Endodermal cell (in vitro differentiated cells): ENCODE data around the gene GRIA3. TPM values are rescaled to one million over a fixed set of nuclear protein-coding genes. Genes with fewer than 3 reads are reported as not detected.

ENCODE experiments used
- DNase-seq: peaks from one replicate; pipeline ENCODE4 v3.0.0-alpha.2; 2017
- H3K27ac ChIP-seq: 2 replicates; pipeline ENCODE4 v1.5.1; 2013; ENCODE audit warnings: mild to moderate bottlenecking, low read depth, low read length, moderate library complexity
- H3K27me3 ChIP-seq: 2 replicates; pipeline ENCODE4 v1.6.1; 2013; ENCODE audit warnings: mild to moderate bottlenecking, low read length, moderate library complexity; ENCODE audit not compliant: insufficient read depth, control insufficient read depth, poor library complexity, severe bottlenecking
- H3K36me3 ChIP-seq: 2 replicates; pipeline ENCODE4 v1.7.0; 2013; ENCODE audit warnings: mild to moderate bottlenecking, low read length, moderate library complexity; ENCODE audit not compliant: control insufficient read depth, insufficient read depth
- H3K4me1 ChIP-seq: one replicate; pipeline ENCODE4 v1.7.0; 2013; ENCODE audit warnings: low read length; ENCODE audit not compliant: control insufficient read depth, insufficient read depth
- H3K4me3 ChIP-seq: 2 replicates; pipeline ENCODE4 v1.5.1; 2013; ENCODE audit warnings: mild to moderate bottlenecking, low read length, moderate library complexity
- H3K9ac ChIP-seq: 2 replicates; pipeline ENCODE4 v1.6.1; 2013; ENCODE audit warnings: mild to moderate bottlenecking, low read length, moderate library complexity; ENCODE audit not compliant: poor library complexity, severe bottlenecking; ENCODE audit errors: extremely low read depth
- H3K9me3 ChIP-seq: 2 replicates; pipeline ENCODE4 v1.6.1; 2013; ENCODE audit warnings: mild to moderate bottlenecking, low read length, moderate library complexity; ENCODE audit not compliant: control insufficient read depth
- H3K27ac Mint-ChIP-seq: 2 replicates; pipeline ENCODE4 v1.8.0; 2020; ENCODE audit warnings: mixed read lengths
- H3K27me3 Mint-ChIP-seq: 2 replicates; pipeline ENCODE4 v1.8.0; 2021; ENCODE audit warnings: mild to moderate bottlenecking, mixed read lengths; ENCODE audit not compliant: insufficient read depth
- H3K36me3 Mint-ChIP-seq: 2 replicates; pipeline ENCODE4 v1.8.0; 2020; ENCODE audit warnings: low read depth, mixed read lengths
- H3K4me1 Mint-ChIP-seq: 2 replicates; pipeline ENCODE4 v1.8.0; 2020; ENCODE audit warnings: mixed read lengths
- H3K4me3 Mint-ChIP-seq: 2 replicates; pipeline ENCODE4 v1.8.0; 2020; ENCODE audit warnings: mild to moderate bottlenecking, moderate library complexity, mixed read lengths
- H3K9me3 Mint-ChIP-seq: 2 replicates; pipeline ENCODE4 v1.8.0; 2020; ENCODE audit warnings: mild to moderate bottlenecking, mixed read lengths
- WGBS, 2 experiments: methylation state at CpG; one replicate each; pipeline versions ENCODE4 v1.1.5 to v1.1.7; 2013; ENCODE audit warnings: missing lambda C conversion rate in 2 of 2, mixed read lengths in 1 of 2; ENCODE audit not compliant: insufficient coverage in 1 of 2, insufficient read length in 1 of 2; 5-methylcytosine and 5-hydroxymethylcytosine counted together
- total RNA-seq, 2 donors: library from RNA; stranded (reverse); fragmentation: NEBNext Ultra II Directional in 1 of 2; extraction: Animal tissue kit (Norgen Biotek cat#: 25700) in 1 of 2; gene quantifications; 2 replicates in 1 of 2; 3 replicates in 1 of 2; pipeline ENCODE4 v1.2.1, GENCODE V29; 2021
- TF ChIP-seq, protein P1 (sequence below): fragments of 200-600 bp; sonication (generic); conservative IDR thresholded peaks from 2 replicates; pipeline ENCODE4 v1.5.0; 2021; ENCODE audit warnings: antibody characterized with exemption, mild to moderate bottlenecking

The GRIA3 gene
- total RNA-seq, 2 donors from 2014 or later, result 5.7 to 12.2 TPM

DNA sequence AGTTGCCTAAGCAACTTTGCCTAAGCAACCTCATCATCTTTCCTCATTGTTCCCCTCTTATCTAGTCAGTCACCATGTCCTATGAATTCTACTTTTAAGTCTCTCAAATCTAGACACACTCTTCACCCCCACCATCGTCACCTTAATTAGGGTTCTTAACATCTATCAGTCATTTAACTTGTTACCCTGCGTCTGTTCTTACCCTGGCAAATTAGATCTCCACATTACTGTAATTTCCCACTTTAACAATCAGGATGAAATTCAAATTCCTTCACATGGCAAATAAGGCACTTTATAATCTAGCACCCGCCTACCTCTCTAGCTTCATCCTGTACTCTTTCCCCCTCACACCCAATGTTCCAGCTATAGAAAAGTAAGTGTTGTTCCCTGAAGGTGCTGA, 221.2 kb downstream of the GRIA3 start:
- no peak overlapping the region for H3K27ac ChIP-seq
- H3K27me3 ChIP-seq, result no peaks in the 10 kb centered on the region
- no peak for DNase-seq
- 92 to 100% methylated on average over 2 to 3 of the region's 3 CpGs for WGBS, 2 experiments
- TF ChIP-seq, protein P1, sequence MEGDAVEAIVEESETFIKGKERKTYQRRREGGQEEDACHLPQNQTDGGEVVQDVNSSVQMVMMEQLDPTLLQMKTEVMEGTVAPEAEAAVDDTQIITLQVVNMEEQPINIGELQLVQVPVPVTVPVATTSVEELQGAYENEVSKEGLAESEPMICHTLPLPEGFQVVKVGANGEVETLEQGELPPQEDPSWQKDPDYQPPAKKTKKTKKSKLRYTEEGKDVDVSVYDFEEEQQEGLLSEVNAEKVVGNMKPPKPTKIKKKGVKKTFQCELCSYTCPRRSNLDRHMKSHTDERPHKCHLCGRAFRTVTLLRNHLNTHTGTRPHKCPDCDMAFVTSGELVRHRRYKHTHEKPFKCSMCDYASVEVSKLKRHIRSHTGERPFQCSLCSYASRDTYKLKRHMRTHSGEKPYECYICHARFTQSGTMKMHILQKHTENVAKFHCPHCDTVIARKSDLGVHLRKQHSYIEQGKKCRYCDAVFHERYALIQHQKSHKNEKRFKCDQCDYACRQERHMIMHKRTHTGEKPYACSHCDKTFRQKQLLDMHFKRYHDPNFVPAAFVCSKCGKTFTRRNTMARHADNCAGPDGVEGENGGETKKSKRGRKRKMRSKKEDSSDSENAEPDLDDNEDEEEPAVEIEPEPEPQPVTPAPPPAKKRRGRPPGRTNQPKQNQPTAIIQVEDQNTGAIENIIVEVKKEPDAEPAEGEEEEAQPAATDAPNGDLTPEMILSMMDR, result no peak
- no peaks in the 10 kb centered on the region for H3K9me3 ChIP-seq
- Mint-ChIP-seq H3K4me1 (no peaks in the 10 kb centered on the region), H3K36me3 (peaks cover 8% of the 10 kb centered on the region), H3K9me3 (peaks cover 25% of the 10 kb centered on the region), H3K4me3 (no peak overlapping the region), H3K27me3 (no peaks in the 10 kb centered on the region), H3K27ac (no peak overlapping the region)
- H3K9ac ChIP-seq, result no peak overlapping the region
- no peaks in the 10 kb centered on the region for H3K4me1 ChIP-seq
- no peak overlapping the region for H3K4me3 ChIP-seq
- H3K36me3 ChIP-seq, result no peaks in the 10 kb centered on the region

- Histone ChIP-seq H3K36me3 (no peaks in the 10 kb centered on the region), H3K4me3 (no peak overlapping the region), H3K27ac (no peak overlapping the region), H3K9me3 (no peaks in the 10 kb centered on the region), H3K4me1 (no peaks in the 10 kb centered on the region), H3K9ac (no peak overlapping the region), H3K27me3 (no peaks in the 10 kb centered on the region)
- H3K36me3 Mint-ChIP-seq, result peaks cover 8% of the 10 kb centered on the region
- H3K27me3 Mint-ChIP-seq, result no peaks in the 10 kb centered on the region
- peaks cover 26% of the 10 kb centered on the region for H3K9me3 Mint-ChIP-seq
- no peak for DNase-seq
- TF ChIP-seq, protein P1, result no peak
- WGBS, 2 experiments, result 100% methylated on average over 1 of the region's 1 CpG; no CpG with 5 or more reads in 1 of the 2 experiments
- H3K4me3 Mint-ChIP-seq, result no peak overlapping the region
- no peak overlapping the region for H3K27ac Mint-ChIP-seq
- no peaks in the 10 kb centered on the region for H3K4me1 Mint-ChIP-seq
Measured at GRCh38 chrX:123408821-123409737, 225.0 kb downstream of the GRIA3 start.

DNA sequence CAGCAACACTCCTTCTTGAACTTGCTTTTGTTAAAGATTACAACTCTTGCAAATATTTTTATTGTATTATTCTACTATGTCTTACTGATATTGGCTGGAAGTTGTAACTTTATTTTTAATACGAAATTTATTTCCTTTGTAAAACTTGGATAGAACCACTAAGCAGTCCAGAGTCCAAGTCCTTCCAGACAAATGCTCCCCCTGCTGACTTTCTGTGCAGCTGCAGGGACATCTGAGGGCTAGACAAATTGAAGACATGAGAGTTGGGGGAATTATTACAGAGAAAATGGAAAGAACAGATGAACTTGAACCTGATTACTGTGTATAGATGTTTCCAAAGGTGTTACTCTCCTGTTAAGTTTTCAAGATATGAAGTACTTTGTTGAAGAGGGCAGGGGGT, 238.8 kb downstream of the GRIA3 start:
- H3K4me3 ChIP-seq, result no peak overlapping the region
- WGBS, 2 experiments, result 55% methylated on average over 1 of the region's 1 CpG; no CpG with 5 or more reads in 1 of the 2 experiments

More for the DNA sequence above, 238.8 kb downstream of the GRIA3 start:
- TF ChIP-seq, protein P1, result peak; percentile 81
- H3K27me3 Mint-ChIP-seq, result no peaks in the 10 kb centered on the region
- H3K36me3 Mint-ChIP-seq, result no peaks in the 10 kb centered on the region
- peak; percentile 51 for DNase-seq
- Histone ChIP-seq H3K9me3 (no peaks in the 10 kb centered on the region), H3K27me3 (no peaks in the 10 kb centered on the region), H3K27ac (no peak overlapping the region), H3K36me3 (no peaks in the 10 kb centered on the region), H3K9ac (no peak overlapping the region), H3K4me1 (no peaks in the 10 kb centered on the region)
- peaks cover 28% of the 10 kb centered on the region for H3K9me3 Mint-ChIP-seq
- no peak overlapping the region for H3K4me3 Mint-ChIP-seq
- no peaks in the 10 kb centered on the region for H3K4me1 Mint-ChIP-seq
- H3K27ac Mint-ChIP-seq, result no peak overlapping the region
